NCI-H2227 treated with DMSO at 0.1 percent for 48 hours (cell line): ENCODE measurements around the gene DPF3.
"Not testable (repeated sequence)": the region's sequence is repeated elsewhere in the genome, so short reads cannot be mapped to it uniquely, and the experiment has no call there.

ENCODE experiments used
- DNase-seq: peaks from one replicate; lab custom pipeline; 2025; lab: John Stamatoyannopoulos, UW

Gene DPF3

DNA sequence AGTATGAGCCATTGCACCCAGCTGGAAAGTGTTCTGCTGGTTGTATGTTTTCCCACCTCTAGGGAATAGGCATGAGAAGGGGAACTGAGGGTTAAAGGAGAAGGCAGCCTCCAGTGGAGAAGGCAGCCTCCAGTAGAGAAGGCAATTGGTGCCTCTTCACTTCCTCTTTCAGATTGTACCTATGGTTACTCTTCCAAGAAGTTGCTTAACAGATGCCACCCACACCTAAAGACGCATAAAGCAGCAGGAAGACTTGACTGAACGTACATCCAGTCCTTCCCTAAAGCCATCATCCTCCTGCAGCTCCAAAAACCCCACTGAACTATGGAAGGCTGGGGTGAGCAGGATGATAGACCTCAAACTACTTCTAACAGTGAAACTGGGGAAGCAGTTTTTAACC, 13.1 kb downstream of the DPF3 start:
- no peak for DNase-seq

DNA sequence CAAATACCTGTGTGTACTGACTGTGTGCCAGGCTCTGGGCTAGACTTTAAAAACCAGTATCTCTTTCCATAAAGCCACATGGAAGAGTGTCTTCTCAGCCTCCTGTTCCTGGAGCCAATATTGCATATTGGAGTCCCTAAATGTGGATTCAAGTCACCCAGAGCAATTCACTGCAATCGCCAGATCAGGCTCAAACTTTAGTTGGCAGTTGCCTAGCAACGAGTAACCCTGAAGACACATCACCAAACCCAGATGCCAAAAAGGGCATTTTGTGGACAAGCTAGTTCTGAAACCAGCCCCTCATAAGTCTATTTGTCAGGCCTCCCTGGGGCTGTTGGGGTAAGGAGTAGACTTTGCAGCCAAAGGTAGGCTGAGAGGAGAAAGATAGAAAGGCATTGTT, 13.7 kb downstream of the DPF3 start:
- no peak for DNase-seq

DNA sequence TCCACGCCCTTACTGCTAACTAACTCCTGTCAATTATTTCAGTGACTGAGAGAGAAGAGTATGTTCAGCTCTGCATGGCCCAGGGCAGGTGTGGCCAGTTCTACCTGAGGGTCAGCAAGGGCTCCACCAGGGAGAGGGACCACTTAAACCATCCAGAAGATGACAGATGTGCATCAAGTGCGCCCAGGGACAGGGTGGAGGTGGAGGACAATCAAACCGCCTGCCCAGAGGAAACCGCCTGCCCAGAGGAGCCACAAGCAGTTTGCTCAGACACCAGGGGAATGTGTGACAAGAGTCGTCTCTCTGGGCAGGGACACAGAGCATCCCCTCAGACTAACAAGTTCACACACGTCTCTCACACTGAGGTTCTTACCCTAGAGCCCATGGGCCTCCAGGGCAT, 14.5 kb downstream of the DPF3 start:
- no peak for DNase-seq

DNA sequence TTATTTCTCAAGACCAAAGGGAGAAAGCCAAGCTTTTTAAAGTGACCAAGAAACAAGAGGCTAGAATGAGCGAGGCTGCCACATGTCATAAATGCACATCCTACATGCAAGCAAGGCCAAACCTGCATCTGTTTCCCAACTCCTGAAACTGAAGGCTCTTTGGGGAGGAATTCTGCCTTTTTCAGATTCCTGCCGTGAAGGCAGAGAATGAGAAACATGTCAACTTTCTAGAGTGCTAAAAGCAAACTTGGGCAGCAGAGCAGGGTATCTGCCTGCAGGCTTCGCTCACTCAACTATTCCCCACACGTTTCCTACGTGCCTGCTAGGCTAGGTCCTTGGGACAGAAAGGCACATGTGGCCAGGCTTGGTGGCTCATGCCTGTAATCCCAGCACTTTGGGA, 15.2 kb downstream of the DPF3 start:
- no peak for DNase-seq

DNA sequence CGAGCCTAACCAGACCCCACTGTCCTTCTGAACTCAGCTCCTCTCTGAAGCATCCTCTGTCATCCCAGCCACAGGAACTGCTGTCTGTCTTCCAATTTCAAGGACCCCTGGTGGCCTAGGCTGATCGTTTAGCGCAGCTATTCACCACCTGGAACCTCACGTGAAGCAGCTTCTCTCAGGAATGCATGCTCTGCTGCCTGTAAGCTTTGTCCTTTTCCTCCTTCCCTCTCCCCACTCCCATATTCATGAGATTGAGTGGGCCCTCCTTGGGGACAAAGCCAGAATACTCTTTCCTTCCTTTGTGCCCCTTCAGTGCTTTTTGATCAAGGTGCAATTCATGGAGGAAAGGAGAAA, 17.2 kb downstream of the DPF3 start:
- no peak for DNase-seq

DNA sequence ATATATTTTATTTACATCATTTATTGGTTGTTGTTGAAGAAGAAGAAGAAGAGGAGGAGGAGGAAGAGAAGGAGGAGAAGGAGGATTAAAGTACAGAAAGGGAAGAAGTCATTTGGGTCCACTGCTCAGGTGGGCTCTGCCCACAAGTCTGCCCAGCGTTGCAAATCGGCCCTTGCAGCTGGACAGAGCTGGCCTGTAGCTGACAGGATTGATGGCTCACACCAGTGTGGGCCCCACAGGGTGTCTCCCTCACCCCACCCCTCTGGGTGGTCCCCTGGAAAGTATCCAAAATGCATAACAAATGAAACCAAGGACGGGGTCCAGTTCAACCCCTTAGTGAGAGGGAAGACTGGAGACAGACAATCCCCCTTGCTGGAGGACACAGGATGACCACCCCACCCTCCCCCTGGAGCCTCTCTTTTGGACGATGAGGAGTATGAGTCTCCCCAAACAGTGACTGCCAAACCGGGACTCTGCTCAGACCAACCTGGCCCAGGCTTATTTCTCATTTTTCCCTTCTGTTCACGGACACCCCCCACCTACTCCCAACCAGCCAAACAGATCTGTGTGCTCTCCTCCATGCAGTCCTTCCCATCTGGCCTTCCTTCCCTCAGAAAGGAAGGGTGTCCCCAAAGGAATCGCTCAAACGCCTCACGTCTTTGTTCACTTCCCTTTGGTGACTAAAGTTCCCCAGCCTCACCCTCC, 17.7 kb downstream of the DPF3 start:
- no peak for DNase-seq

DNA sequence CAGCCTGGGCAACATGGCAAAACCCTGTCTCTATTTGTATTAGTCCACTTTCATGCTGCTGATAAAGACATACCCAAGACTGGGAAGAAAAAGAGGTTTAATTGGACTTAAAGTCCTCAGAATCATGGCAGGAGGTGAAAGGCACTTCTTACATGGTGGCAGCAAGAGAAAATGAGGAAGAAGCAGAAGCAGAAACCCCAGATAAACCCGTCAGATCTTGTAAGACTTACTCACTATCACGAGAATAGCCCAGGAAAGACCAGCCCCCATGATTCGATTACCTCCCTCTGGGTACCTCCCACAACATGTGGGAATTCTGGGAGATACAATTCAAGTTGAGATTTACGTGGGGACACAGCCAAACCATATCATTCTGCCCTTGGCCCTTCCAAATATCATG, 23.0 kb downstream of the DPF3 start:
- DNase-seq, result not testable (repeated sequence)

DNA sequence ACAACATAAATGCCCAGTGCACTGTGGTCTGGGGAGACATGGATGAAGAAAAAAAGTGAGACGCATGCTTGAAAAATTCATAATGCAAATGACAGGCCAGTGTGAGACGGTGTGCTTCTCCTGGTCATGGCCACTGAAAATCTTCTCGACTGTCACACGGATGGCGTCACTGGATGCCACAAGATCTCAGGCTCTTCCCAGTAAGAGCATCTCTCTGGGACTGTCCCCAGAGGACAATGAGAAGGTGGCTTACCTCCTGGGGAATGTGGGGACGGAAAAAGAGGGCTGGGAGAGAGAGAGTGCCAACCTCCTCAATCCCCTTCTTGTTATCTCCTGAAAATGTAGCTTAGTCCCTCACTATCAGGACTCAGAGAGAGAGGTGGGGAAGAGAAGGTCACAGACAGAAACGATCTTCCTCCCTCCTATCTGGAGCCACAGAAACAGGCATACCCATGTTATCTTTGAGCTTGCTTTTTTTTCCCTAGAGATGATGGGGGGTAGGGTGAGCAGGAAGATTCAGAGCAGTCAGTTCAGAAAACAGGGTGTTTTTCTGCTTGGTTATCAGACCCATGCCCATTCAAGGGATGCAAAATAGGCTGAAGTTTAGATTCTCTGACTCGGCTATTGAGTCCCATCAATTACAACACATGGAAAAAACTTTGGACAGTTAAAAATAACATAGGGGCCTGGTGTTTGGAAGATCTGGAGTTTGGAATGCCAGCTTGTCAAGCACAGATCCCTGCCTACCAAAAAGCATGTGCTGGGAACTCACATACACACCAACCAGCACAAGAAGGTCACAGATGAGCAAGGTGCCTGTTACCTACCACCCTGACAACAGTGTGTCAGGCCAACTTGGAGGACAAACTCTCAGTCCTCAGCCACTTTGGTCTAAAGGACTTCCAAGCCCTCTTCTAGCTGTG, 24.2 kb downstream of the DPF3 start:
- no peak for DNase-seq

DNA sequence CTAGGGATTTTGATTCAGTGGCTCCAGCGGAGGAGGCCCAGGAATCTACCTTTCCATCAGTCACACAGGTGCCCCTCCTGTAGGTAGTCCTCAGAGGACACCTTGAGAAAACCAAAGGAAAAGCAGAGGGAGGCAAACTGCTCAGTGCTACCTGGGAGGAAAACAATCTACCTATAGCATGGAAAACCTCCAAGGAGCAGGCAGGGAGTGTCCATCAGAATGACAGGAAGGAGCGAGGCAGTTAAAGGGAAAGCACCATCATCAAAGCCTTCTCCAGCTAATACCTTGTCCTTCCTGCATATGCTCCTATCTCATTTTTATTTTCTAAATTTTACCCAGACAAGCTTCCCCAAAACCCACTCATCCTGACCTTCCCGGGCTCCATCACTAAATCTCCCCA, 25.4 kb downstream of the DPF3 start:
- no peak for DNase-seq

DNA sequence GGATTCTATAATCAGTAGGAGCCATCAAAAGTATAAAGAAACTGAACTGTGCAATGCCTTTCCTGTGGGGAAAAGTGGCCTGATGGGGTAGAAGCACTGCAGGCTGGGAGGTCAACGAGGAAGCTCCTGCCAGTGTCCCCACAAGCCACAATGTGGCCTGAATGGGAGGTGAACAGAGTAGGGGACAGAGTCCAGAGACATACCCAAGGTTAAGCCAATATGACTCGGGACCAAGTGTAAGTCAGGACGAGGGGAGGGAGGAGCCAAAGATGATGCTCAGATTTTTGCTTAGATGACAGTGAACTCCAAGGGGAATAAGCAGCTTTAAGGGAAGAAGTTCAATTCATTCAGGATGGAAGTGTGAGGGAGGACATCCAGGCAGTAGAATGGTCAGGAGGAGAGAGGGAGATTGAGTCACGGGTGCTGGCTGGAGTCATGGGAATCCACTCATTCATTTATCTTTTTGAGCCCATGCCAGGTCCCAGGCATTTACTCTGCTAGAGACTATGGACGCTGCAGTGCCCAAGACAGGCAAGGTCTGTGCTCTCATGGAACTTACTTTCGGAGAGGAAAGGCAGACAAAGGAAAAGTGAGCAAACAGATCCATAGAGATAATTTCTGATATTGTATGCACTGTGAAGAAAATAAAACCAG, 29.1 kb downstream of the DPF3 start:
- no peak for DNase-seq

DNA sequence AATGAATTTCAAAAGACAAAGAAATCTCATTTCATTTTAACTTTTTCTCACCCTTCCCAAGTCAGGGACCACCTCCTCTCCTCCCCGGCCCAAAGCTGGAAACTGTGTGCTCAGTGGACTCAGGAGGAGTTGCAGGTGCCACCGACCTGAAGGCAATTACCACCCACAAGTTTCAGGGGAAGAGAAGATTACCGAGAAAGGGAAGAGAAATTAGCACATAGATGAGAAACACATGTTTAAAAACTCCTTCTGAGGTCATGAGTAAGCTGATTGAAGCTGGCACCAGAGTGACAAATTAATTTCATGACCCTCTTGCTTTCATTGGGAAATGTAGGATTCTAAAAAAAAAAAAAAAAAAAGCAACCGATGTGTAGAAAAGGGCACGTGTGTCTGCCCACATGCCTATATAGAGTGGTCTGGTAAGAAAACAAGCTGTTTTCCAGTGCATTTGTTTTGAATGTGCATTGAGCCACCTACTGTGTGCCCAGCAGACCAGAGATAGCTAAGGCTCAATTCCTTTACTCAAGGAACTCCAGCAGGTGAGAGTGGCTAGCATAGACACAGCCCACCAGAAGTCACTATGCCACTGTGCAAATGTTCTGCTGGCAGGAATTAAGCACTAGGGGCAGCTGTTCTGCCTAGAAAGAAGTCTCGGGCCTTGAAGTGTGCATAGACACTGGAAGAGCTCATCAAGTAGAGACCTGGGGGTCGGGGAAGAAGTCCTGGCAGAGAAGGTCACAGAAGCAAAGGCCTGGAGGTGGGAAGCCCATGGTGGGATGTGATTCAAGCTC, 30.5 kb downstream of the DPF3 start:
- DNase-seq, result no peak

DNA sequence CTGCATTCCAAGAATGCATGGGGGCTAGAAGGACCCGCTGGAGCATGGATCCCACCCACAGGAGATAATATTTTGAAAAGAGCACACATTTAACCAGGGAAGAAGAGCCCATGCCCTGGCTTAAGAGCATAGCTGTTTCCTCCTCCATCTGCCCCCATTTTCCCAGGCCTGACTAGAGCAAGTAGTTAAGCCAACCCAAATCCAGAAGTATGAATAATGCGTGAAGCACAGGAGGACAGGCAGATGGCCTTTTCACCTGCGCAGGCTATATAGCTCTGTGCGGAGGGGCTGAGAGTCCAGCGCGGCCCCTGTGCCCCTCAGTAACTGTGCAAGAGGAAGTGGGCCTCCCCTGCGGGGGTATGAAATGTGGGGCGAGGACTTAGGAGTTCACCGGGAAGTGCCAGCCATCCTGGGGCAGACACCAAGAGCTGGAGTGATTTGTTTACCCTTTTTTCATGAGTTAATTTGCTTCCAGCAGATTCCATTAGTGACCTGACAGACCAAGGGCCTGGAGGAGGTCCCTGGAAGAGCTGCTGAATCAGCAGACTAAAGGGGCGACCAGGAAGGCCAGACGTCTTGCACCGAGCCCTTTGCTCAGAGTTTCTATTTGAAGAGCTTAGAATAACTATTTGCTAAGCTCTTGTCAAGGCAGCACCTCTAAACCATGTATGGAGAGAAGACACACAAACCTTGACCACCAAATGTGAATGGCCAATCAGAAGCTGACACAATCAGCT, 37.2 kb downstream of the DPF3 start:
- DNase-seq, result no peak

DNA sequence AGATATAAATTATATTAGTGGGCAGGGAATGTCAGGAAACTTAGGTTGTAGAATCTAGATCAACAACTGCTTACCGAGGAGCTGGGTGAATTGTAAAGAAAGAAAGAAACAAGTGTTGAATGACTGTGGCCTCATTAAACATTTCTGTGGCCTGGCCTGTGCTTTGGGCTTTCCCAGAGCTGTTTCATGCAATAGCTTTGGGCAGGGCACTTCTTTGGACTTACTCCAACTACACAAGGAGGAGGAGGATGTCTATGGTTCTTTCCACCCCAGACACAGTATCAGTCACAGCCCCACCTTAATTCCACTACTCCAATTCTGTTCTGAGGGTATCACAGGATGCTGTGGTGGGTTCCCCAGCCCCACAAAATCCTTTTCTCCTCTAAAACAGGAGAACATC, 38.0 kb downstream of the DPF3 start:
- no peak for DNase-seq

DNA sequence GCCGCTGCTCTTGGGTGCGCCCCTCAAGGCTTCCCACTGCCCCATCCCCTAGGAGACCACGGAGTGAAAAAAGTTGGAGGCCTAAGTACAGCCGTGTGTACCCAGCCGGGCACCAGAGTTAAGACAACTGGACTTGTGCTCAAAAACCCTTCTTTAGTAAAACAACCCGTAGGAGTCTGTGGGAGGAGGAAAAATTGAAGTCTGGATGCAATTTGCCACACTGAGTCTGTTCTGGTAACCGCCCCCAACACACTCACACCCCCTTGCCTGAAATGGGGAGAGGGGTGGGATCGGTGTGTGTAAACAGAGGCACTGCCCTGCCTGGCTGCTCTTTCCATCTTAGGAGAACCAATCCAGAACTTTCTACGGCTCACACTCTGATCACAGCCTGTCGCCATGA, 41.7 kb downstream of the DPF3 start:
- DNase-seq, result no peak

DNA sequence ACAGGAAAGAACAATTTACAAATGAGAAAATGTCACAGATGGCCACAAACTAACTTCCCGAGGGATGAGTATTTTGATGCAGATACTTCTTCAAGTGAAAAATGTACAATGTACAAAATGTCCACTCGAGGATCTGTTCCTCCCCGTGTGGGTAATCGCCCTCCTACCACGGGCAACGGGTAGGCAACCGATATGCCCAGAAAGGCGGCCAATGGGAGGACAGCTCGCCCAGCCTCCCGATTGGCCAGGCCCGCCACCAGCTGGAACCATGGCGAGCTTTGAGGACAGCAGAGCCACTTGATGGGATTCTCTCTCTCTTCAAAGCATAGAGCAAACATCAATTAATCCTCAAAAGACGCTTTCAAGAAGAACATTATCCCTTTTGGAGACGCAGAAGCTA, 42.3 kb downstream of the DPF3 start:
- DNase-seq, result no peak

DNA sequence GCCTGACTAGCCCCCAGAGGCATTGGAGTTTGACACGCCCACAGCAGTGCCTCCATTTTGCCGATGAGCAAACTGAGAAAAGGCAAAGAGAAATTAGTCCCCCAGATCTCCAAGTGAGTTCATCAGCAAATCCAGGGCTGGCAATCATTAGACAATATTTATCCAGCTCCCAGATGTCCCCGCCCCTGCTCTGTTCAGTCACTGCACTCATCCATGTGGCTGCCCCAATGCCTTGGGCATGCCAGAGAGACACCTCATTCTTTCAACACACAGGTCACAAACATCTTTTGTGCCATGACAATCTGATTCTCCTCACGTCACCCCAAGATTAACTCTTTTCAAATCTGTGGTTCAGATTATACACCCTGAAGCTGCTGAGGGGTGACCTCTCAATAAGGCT, 43.5 kb downstream of the DPF3 start:
- no peak for DNase-seq

DNA sequence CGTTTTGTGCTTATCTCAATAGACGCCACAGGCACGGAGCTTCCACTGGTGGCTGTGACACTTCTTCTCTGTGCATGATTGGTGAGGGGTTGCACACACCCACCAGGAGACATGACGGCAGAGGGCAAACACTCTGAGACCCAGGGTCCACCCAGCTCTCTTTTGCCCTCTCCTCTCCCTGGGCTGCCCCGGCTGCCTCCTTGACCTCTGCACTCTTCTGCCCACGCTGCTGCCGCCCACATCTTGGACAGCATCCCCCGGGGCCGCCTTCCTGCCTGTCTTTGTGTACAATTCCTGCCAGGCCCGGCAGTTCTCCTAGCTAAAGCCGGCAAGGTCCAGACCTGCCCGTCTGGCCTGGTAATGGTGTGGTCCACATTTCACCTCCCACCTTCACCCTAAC, 44.7 kb downstream of the DPF3 start:
- DNase-seq, result no peak

DNA sequence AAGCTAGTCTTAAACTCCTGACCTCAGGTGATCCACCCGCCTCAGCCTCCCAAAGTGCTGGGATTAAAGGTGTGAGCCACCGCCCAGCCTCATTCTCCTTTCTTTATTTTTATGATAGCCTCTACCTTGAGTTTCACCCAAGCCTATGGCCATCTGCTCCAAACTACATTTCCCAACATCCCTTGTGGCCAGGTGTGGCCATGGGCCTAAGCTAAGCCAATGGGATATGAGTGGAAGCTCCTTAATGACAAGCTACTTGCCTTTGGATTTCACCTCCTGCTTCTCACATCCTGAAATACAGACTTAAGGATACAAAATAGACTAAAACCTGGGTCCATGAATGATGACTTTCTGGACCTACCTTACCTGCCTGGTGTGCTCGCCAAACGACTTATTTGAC, 46.2 kb downstream of the DPF3 start:
- no peak for DNase-seq

DNA sequence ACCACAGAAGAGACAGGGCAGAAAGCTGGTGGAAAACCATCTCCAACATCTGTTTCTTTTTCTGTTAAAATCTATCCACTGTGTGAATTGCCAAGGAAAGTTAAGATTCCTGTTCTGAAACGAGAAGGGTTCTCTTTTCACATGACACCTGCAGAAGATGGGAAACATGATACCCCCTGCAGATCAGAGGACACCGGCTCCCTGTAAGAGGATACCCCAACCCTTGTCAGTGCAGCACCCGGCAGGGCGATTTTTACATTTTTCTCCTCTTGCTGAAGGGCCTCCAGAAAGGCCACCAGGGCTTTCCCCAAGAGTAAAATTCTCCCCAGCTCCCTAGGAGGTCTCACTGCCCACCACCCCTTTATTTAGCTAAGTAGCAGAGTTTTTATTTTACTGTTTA, 48.2 kb downstream of the DPF3 start:
- no peak for DNase-seq

DNA sequence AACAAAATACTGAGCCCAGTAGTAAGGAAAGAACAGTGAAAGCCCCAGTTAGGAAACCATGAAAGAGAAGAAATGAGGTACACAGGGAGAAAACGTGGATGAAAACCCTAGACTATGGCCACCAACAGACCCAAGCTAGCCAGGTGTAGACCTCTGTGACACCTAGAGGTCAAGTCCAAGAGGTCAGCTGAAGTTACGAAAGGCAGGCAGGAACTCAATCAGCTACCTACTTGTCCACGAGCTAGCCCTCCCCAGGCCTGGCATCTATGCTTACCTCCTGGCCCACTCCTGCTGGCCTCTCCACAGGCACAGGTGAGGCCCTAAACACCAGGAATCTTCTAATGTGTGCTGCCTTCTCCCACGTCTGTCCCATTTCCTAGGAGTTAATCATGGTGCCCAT, 48.7 kb downstream of the DPF3 start:
- no peak for DNase-seq

DNA sequence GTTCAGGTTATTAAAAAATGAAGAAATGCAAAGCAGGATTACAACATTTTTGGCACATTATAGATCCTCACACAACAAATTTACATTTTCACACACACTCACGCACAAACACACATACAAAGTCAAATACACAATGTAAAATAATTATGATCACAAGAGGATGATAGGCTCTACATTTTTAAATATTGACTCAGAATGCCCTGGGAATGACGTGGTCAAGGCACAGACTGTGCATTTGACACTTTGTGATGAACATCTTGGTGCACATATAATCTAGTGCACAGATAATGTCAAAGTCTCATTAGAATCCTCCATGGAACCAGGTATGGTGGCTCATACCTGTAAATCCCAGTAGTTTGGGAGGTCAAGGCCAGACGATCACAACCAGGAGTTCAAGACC, 49.4 kb downstream of the DPF3 start:
- no peak for DNase-seq
